ENCODE measurements around the gene EPHA3. TPM values are rescaled to one million over a fixed set of nuclear protein-coding genes. Genes with fewer than 3 reads are reported as not detected.

The EPHA3 gene
- total RNA-seq, 1 experiment from 2014 or later: not detected

DNA sequence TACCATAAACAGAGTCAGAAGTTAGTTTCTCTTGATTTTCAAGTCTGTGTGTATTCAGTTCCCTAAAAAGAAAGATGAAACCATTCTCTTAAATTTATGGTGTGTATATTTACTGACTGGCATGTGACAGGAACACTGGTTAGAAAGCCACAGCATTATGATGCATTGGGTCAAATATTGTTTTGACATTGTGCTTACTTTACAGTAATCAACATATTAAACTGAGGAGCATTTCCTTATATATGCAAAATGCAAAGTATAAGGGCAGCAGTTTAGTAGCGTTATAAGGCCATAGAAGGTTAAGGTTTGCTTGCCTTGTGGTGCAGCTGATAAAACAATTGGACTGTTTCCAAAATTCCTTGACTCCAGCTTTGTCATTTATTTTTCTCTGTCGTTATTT is 72.9 kb downstream of the EPHA3 start:
- Mint-ChIP-seq H3K9me3 (ENCODE audit: unreplicated experiment) (no peaks in the 10 kb centered on the region), H3K4me1 (ENCODE audit: low read depth, unreplicated experiment) (no peaks in the 10 kb centered on the region), H3K4me3 (ENCODE audit: unreplicated experiment) (no peak overlapping the region), H3K27me3 (ENCODE audit: insufficient read depth, unreplicated experiment) (no peaks in the 10 kb centered on the region), H3K27ac (ENCODE audit: unreplicated experiment) (no peak overlapping the region), H3K36me3 (ENCODE audit: insufficient read depth, unreplicated experiment) (no peaks in the 10 kb centered on the region)
- Histone ChIP-seq H3K36me3 (ENCODE audit: control insufficient read depth, insufficient read depth, low read length) (no peaks in the 10 kb centered on the region), H3K27me3 (replicated peaks; ENCODE audit: control insufficient read depth, insufficient read depth, low read length) (no peaks in the 10 kb centered on the region), H3K4me3 (ENCODE audit: low read depth, low read length) (no peak overlapping the region), H3K4me1 (no peaks in the 10 kb centered on the region), H3K9me3 (no peaks in the 10 kb centered on the region)
- ChIA-PET POLR2A (no interaction called here), CTCF (no interaction called here)
- TF ChIP-seq, protein P1, sequence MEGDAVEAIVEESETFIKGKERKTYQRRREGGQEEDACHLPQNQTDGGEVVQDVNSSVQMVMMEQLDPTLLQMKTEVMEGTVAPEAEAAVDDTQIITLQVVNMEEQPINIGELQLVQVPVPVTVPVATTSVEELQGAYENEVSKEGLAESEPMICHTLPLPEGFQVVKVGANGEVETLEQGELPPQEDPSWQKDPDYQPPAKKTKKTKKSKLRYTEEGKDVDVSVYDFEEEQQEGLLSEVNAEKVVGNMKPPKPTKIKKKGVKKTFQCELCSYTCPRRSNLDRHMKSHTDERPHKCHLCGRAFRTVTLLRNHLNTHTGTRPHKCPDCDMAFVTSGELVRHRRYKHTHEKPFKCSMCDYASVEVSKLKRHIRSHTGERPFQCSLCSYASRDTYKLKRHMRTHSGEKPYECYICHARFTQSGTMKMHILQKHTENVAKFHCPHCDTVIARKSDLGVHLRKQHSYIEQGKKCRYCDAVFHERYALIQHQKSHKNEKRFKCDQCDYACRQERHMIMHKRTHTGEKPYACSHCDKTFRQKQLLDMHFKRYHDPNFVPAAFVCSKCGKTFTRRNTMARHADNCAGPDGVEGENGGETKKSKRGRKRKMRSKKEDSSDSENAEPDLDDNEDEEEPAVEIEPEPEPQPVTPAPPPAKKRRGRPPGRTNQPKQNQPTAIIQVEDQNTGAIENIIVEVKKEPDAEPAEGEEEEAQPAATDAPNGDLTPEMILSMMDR (IDR thresholded peaks at IDR 0.05; ENCODE audit: insufficient read depth in 1 of 2, low read depth in 1 of 2, low read length in 1 of 2, severe bottlenecking in 1 of 2, unreplicated experiment in 1 of 2): no peak
- BruUV-seq (replicated peaks): no TSS peak
- intact Hi-C loops (cut with micrococcal nuclease; ENCODE audit: unreplicated experiment): no loop called here
- DNase-seq: no peak

DNA sequence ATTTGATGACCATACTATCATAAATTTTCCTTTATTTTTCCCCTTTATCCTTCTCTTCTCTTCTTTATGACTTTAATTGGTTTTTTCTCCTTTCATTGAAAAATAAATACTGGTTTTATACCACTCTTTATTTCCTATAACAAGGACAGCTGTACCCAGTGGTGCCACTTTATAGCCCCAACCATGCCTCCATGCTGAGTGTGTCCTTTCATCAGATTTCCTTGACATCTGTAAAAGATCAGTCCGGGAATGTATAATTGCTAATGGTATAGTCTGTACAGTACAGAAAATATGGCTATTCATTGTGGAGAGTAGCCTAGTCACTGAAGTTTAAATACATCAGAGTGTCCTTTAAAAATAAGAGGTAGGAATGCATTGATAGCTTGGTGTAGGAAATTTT is 74.6 kb downstream of the EPHA3 start:
- ChIA-PET POLR2A (no interaction called here), CTCF (no interaction called here)
- Histone ChIP-seq H3K4me1 (no peaks in the 10 kb centered on the region), H3K9me3 (no peaks in the 10 kb centered on the region), H3K36me3 (ENCODE audit: control insufficient read depth, insufficient read depth, low read length) (no peaks in the 10 kb centered on the region), H3K27me3 (replicated peaks; ENCODE audit: control insufficient read depth, insufficient read depth, low read length) (no peaks in the 10 kb centered on the region), H3K4me3 (ENCODE audit: low read depth, low read length) (no peak overlapping the region)
- BruUV-seq (replicated peaks): no TSS peak
- Mint-ChIP-seq H3K27me3 (ENCODE audit: insufficient read depth, unreplicated experiment) (no peaks in the 10 kb centered on the region), H3K27ac (ENCODE audit: unreplicated experiment) (no peak overlapping the region), H3K4me3 (ENCODE audit: unreplicated experiment) (no peak overlapping the region), H3K4me1 (ENCODE audit: low read depth, unreplicated experiment) (no peaks in the 10 kb centered on the region), H3K9me3 (ENCODE audit: unreplicated experiment) (no peaks in the 10 kb centered on the region), H3K36me3 (ENCODE audit: insufficient read depth, unreplicated experiment) (no peaks in the 10 kb centered on the region)
- TF ChIP-seq, protein P1 (IDR thresholded peaks at IDR 0.05; ENCODE audit: insufficient read depth in 1 of 2, low read depth in 1 of 2, low read length in 1 of 2, severe bottlenecking in 1 of 2, unreplicated experiment in 1 of 2): no peak
- no peak for DNase-seq
- intact Hi-C loops (cut with micrococcal nuclease; ENCODE audit: unreplicated experiment): no loop called here

DNA sequence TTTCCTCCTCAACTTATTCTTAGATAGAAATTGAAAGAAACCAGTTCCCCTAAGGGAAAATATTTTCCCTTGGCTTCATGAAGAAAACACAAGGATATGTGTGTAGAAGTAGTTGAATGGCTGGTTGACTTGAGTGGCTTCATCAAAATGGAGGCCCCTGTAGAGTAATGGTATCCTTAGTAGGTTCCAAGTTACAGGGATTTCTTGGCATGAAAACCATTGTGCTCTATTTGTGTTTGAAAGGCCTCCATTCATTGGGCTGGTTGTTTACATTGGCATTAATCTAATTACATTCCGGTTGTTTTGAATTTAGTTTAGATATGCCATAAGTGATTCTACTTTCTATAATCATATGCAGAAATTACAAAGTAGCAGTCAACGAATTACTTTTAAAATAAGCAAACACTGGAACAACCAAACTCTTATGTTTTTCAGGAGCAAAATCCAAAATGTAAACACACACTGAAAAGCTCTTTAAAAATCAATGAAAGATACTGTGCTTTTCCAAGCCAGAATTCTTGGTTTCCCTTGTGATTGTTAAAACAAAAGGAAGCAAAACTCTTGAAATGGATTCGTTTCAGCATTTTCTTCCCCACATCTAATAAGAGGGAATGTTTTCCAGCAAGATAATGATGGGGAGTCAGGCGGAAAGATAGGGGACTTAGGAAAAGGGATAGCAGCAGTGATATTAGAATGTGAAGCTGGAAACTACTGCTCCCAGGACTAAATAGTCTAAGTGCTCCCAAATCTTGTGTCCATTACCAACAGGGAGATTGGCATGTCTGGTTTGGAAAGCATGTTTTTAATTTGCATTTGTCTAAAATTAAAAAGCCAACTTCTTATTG is 77.0 kb downstream of the EPHA3 start:
- H3K27me3 Mint-ChIP-seq (ENCODE audit: insufficient read depth, unreplicated experiment): no peaks in the 10 kb centered on the region
- TF ChIP-seq, protein P1 (IDR thresholded peaks at IDR 0.05; ENCODE audit: insufficient read depth in 1 of 2, low read depth in 1 of 2, low read length in 1 of 2, severe bottlenecking in 1 of 2, unreplicated experiment in 1 of 2): no peak
- H3K27ac Mint-ChIP-seq (ENCODE audit: unreplicated experiment): no peak overlapping the region
- H3K36me3 Mint-ChIP-seq (ENCODE audit: insufficient read depth, unreplicated experiment): no peaks in the 10 kb centered on the region
- no peaks in the 10 kb centered on the region for H3K9me3 Mint-ChIP-seq (ENCODE audit: unreplicated experiment)
- intact Hi-C loops (cut with micrococcal nuclease; ENCODE audit: unreplicated experiment): no loop called here
- BruUV-seq (replicated peaks): no TSS peak
- no peak overlapping the region for H3K4me3 Mint-ChIP-seq (ENCODE audit: unreplicated experiment)
- Histone ChIP-seq H3K9me3 (no peaks in the 10 kb centered on the region), H3K36me3 (ENCODE audit: control insufficient read depth, insufficient read depth, low read length) (no peaks in the 10 kb centered on the region), H3K27me3 (replicated peaks; ENCODE audit: control insufficient read depth, insufficient read depth, low read length) (no peaks in the 10 kb centered on the region), H3K4me3 (ENCODE audit: low read depth, low read length) (no peak overlapping the region), H3K4me1 (no peaks in the 10 kb centered on the region)
- no peaks in the 10 kb centered on the region for H3K4me1 Mint-ChIP-seq (ENCODE audit: low read depth, unreplicated experiment)
- ChIA-PET CTCF (no interaction called here), POLR2A (no interaction called here)
- no peak for DNase-seq
